CD4-positive, alpha-beta memory T cell (primary cell): ENCODE measurements around the gene MEGF6. TPM values are rescaled to one million over a fixed set of nuclear protein-coding genes. Genes with fewer than 3 reads are reported as not detected.
"Not testable (repeated sequence)": the region's sequence is repeated elsewhere in the genome, so short reads cannot be mapped to it uniquely, and the experiment has no call there.

Experiments used
- CTCF ChIA-PET: fragments of 350-600 bp; sonication (Branson Sonifier 250); formaldehyde crosslinking; loops from one replicate; lab custom pipeline; 2021; ENCODE audit warnings: inconsistent platforms; ENCODE audit not compliant: partially characterized antibody; lab: Charles Lee
- POLR2A ChIA-PET: fragments of 350-600 bp; sonication (Branson Sonifier 250); formaldehyde crosslinking; loops from one replicate; lab custom pipeline; 2021; ENCODE audit not compliant: partially characterized antibody; lab: Charles Lee
- DNase-seq, 5 donors: peaks; one replicate each; pipeline versions ENCODE4 v3.0.0 to v3.0.0-alpha.2; 2020 to 2022; ENCODE audit warnings: mixed read lengths in 1 of 5
- H3K27ac ChIP-seq: one replicate; pipeline ENCODE4 v1.7.0; 2013; ENCODE audit warnings: low read depth, low read length
- H3K27me3 ChIP-seq: 2 replicates; pipeline ENCODE4 v1.7.0; 2013; ENCODE audit warnings: mild to moderate bottlenecking, low read length, moderate library complexity; ENCODE audit not compliant: insufficient read depth
- H3K36me3 ChIP-seq: 2 replicates; pipeline ENCODE4 v1.7.0; 2013; ENCODE audit warnings: mild to moderate bottlenecking, low read length, moderate library complexity; ENCODE audit not compliant: insufficient read depth
- H3K4me1 ChIP-seq: 2 replicates; pipeline ENCODE4 v1.7.0; 2013; ENCODE audit warnings: mild to moderate bottlenecking, low read length, moderate library complexity; ENCODE audit not compliant: insufficient read depth
- H3K4me3 ChIP-seq, 2 donors: one replicate each; pipeline ENCODE4 v1.7.0; 2013; ENCODE audit warnings: low read length in 2 of 2, mild to moderate bottlenecking in 1 of 2
- H3K9me3 ChIP-seq, 2 donors: one replicate each; pipeline ENCODE4 v1.7.0; 2013; ENCODE audit warnings: low read length in 2 of 2, control low read depth in 1 of 2; ENCODE audit not compliant: control insufficient read depth in 1 of 2
- H3K27ac Mint-ChIP-seq, 7 donors: one replicate each; pipeline ENCODE4 v1.8.0; 2020 to 2021; ENCODE audit warnings: mixed read lengths in 7 of 7, mild to moderate bottlenecking in 6 of 7, inconsistent platforms in 3 of 7, moderate library complexity in 3 of 7
- H3K27me3 Mint-ChIP-seq, 2 donors: one replicate each; pipeline ENCODE4 v1.8.0; 2020 to 2021; ENCODE audit warnings: mixed read lengths in 2 of 2
- H3K36me3 Mint-ChIP-seq, 2 donors: one replicate each; pipeline ENCODE4 v1.8.0; 2020 to 2021; ENCODE audit warnings: mixed read lengths in 2 of 2, inconsistent platforms in 1 of 2, mild to moderate bottlenecking in 1 of 2
- H3K4me1 Mint-ChIP-seq, 4 donors: one replicate each; pipeline ENCODE4 v1.8.0; 2020 to 2021; ENCODE audit warnings: mixed read lengths in 4 of 4, mild to moderate bottlenecking in 1 of 4
- H3K4me3 Mint-ChIP-seq, 8 donors: one replicate each; pipeline ENCODE4 v1.8.0; 2020 to 2021; ENCODE audit warnings: mixed read lengths in 8 of 8, mild to moderate bottlenecking in 7 of 8, moderate library complexity in 6 of 8, inconsistent platforms in 3 of 8
- H3K9me3 Mint-ChIP-seq, 8 donors: one replicate each; pipeline ENCODE4 v1.8.0; 2020 to 2021; ENCODE audit warnings: mixed read lengths in 8 of 8, mild to moderate bottlenecking in 5 of 8, inconsistent platforms in 3 of 8, moderate library complexity in 1 of 8
- intact Hi-C: fragments of 100-400 bp; cut with micrococcal nuclease; formaldehyde crosslinking; loops from one replicate; pipeline ENCODE4 v1.15.1; 2023
- polyA plus RNA-seq, 2 donors: library from polyadenylated mRNA; unstranded; fragments of 300-500 nt; fragmentation: Illumina TruSeq; gene quantifications; one replicate each; pipeline ENCODE4 v1.2.3, GENCODE V29; 2021
- total RNA-seq, 2 experiments: library from RNA; stranded (reverse); gene quantifications; one replicate each; pipeline ENCODE4 v1.2.3, GENCODE V29; 2021

MEGF6 gene
- total and polyA plus RNA-seq, 4 experiments from 2014 or later: 2.4 to 168 (median 87.0) TPM

- Histone ChIP-seq H3K4me3 (no peak overlapping the region), H3K27me3 (no peaks in the 10 kb centered on the region), H3K27ac (no peak overlapping the region), H3K4me1 (no peaks in the 10 kb centered on the region), H3K9me3 (no peaks in the 10 kb centered on the region), H3K36me3 (no peaks in the 10 kb centered on the region)
- H3K4me3 Mint-ChIP-seq: peak overlapping the region in 1 of 8 donors; percentile 15
- ChIA-PET POLR2A (no interaction called here), CTCF (no interaction called here)
- H3K4me1 Mint-ChIP-seq: no peaks in the 10 kb centered on the region
- no peaks in the 10 kb centered on the region for H3K27me3 Mint-ChIP-seq
- DNase-seq: no peak
- no peak overlapping the region for H3K27ac Mint-ChIP-seq
- no peaks in the 10 kb centered on the region for H3K36me3 Mint-ChIP-seq
- intact Hi-C loops: no loop called here
- H3K9me3 Mint-ChIP-seq: no peaks in the 10 kb centered on the region
Measured at GRCh38 chr1:3584915-3585314, 26.4 kb downstream of the MEGF6 start.

- H3K4me3 ChIP-seq, CTCF ChIA-PET, H3K9me3 Mint-ChIP-seq, H3K27me3 ChIP-seq, H3K9me3 ChIP-seq, H3K27ac Mint-ChIP-seq, DNase-seq, intact Hi-C loops, H3K4me1 Mint-ChIP-seq, H3K4me1 ChIP-seq, H3K4me3 Mint-ChIP-seq, H3K27ac ChIP-seq, POLR2A ChIA-PET, H3K27me3 Mint-ChIP-seq, H3K36me3 ChIP-seq, H3K36me3 Mint-ChIP-seq: not testable (repeated sequence)
Measured at GRCh38 chr1:3583751-3584150, 27.6 kb downstream of the MEGF6 start.

GRCh38 chr1:3581296-3582036 is 29.8 kb downstream of the MEGF6 start:
- H3K27me3 Mint-ChIP-seq: no peaks in the 10 kb centered on the region
- intact Hi-C loops: no loop called here
- H3K27ac ChIP-seq: no peak overlapping the region
- no peaks in the 10 kb centered on the region for H3K9me3 ChIP-seq
- no peaks in the 10 kb centered on the region for H3K27me3 ChIP-seq
- no peaks in the 10 kb centered on the region for H3K4me1 Mint-ChIP-seq
- ChIA-PET POLR2A (no interaction called here), CTCF (no interaction called here)
- no peaks in the 10 kb centered on the region for H3K4me1 ChIP-seq
- H3K4me3 ChIP-seq: no peak overlapping the region
- no peaks in the 10 kb centered on the region for H3K36me3 Mint-ChIP-seq
- no peaks in the 10 kb centered on the region for H3K36me3 ChIP-seq
- H3K4me3 Mint-ChIP-seq: no peak overlapping the region
- no peak for DNase-seq
- no peak overlapping the region for H3K27ac Mint-ChIP-seq
- H3K9me3 Mint-ChIP-seq: no peaks in the 10 kb centered on the region

DNA sequence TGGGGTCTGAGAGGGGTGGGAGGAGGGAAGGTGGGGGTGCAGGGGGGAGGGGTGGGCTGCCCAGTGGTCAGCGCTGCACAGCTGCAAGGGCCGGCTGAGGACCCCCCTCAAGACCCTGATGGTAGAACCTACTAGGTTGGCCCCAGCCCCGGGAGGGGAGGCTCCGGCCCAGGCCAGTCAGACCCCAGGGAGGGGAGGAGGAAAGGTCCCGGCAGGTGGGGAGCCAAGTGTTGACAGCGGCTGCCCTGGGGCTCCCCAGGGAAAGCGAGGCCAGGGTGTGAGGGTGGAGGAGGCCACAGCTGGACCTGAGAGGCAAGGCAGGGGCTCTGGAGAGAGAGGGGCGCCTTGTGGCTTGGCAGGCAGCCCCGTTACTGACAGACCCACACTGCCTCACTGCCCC is 31.1 kb downstream of the MEGF6 start:
- Histone ChIP-seq H3K4me1 (no peaks in the 10 kb centered on the region), H3K27ac (no peak overlapping the region), H3K36me3 (no peaks in the 10 kb centered on the region), H3K9me3 (no peaks in the 10 kb centered on the region), H3K4me3 (no peak overlapping the region), H3K27me3 (no peaks in the 10 kb centered on the region)
- intact Hi-C loops: no loop called here
- no peaks in the 10 kb centered on the region for H3K27me3 Mint-ChIP-seq
- H3K9me3 Mint-ChIP-seq: no peaks in the 10 kb centered on the region
- POLR2A ChIA-PET: no interaction called here
- CTCF ChIA-PET: no interaction called here
- H3K27ac Mint-ChIP-seq: no peak overlapping the region
- no peak overlapping the region for H3K4me3 Mint-ChIP-seq
- no peaks in the 10 kb centered on the region for H3K4me1 Mint-ChIP-seq
- DNase-seq: no peak
- no peaks in the 10 kb centered on the region for H3K36me3 Mint-ChIP-seq

DNA sequence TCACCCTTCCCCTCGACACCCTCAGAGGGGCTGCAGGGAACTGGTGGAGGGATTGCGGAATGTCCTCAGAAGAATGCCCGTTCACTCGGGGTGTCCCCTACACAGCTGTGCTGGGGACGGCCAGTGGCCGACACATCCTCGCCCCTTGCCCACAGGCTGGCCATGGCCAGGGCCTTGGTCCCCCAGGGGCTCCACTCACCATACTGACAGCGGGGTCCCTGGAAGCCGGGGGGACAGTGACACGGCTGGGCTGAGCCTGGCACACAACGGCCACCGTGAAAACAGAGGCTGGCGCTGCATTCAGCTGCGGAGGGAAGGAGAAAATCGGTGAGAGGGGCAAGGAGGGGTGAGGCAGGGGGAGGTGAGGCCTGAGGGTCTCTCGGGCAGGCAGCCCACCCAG is 31.7 kb downstream of the MEGF6 start:
- H3K36me3 ChIP-seq: no peaks in the 10 kb centered on the region
- POLR2A ChIA-PET: no interaction called here
- CTCF ChIA-PET: no interaction called here
- H3K4me3 ChIP-seq: no peak overlapping the region
- H3K4me1 ChIP-seq: no peaks in the 10 kb centered on the region
- H3K27ac ChIP-seq: no peak overlapping the region
- no peak for DNase-seq
- Mint-ChIP-seq H3K4me1 (no peaks in the 10 kb centered on the region), H3K36me3 (no peaks in the 10 kb centered on the region), H3K27me3 (no peaks in the 10 kb centered on the region), H3K27ac (no peak overlapping the region), H3K9me3 (no peaks in the 10 kb centered on the region), H3K4me3 (no peak overlapping the region)
- intact Hi-C loops: no loop called here
- H3K27me3 ChIP-seq: no peaks in the 10 kb centered on the region
- H3K9me3 ChIP-seq: no peaks in the 10 kb centered on the region

DNA sequence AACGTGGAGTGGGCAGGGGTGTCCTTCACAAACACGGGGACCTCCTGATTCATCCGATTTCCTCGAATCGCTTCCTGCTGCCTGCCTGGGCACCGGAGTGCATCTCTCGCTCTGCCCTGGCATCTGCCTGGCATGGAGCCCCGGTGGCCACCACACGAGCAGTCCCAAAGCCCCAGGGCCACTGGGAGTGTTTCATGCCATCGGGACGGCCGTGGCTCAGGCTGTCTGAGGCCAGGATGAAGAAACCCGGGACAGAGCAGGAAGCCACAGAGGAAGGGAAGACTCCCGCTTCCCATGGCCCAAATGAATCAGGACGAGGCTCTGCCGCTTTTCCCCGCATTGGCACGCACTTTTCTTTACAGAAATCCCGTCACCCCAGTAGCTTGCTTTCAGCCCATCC is 32.4 kb downstream of the MEGF6 start:
- H3K4me3 ChIP-seq: no peak overlapping the region
- intact Hi-C loops: no loop called here

DNA sequence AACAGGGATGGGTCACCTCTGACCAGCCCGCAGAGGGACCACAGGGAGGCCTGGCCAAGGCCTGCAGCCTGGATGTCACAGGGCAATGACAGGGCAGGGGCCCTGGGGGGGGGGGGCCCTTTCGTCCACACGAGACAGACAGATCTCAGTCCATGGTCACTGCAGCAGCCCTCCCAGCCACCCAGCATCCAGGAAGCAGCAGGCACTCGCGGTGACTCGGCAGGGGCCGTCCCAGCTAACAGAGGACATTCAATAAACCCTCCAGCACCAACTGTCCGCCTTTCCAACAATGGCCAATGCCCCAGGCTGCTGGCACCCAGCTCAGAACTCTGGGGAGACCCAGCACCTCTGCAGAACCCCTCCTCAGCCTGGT is 32.9 kb downstream of the MEGF6 start:
- Histone ChIP-seq H3K4me3 (no peak overlapping the region), H3K27ac (no peak overlapping the region), H3K36me3 (no peaks in the 10 kb centered on the region), H3K27me3 (no peaks in the 10 kb centered on the region), H3K4me1 (no peaks in the 10 kb centered on the region), H3K9me3 (no peaks in the 10 kb centered on the region)
- intact Hi-C loops: no loop called here
- POLR2A ChIA-PET: no interaction called here
- Mint-ChIP-seq H3K36me3 (no peaks in the 10 kb centered on the region), H3K9me3 (no peaks in the 10 kb centered on the region), H3K4me1 (no peaks in the 10 kb centered on the region), H3K27me3 (no peaks in the 10 kb centered on the region), H3K4me3 (no peak overlapping the region), H3K27ac (no peak overlapping the region)
- DNase-seq: no peak
- CTCF ChIA-PET: no interaction called here

More for the DNA sequence above, 32.4 kb downstream of the MEGF6 start:
- no peaks in the 10 kb centered on the region for H3K9me3 ChIP-seq
- no peak overlapping the region for H3K27ac Mint-ChIP-seq
- H3K27me3 ChIP-seq: no peaks in the 10 kb centered on the region
- H3K4me1 Mint-ChIP-seq: no peaks in the 10 kb centered on the region
- H3K27ac ChIP-seq: no peak overlapping the region
- no peaks in the 10 kb centered on the region for H3K27me3 Mint-ChIP-seq
- H3K4me1 ChIP-seq: no peaks in the 10 kb centered on the region
- H3K4me3 Mint-ChIP-seq: no peak overlapping the region
- peak in 1 of 5 donors; percentile 7 for DNase-seq
- ChIA-PET POLR2A (no interaction called here), CTCF (no interaction called here)
- H3K36me3 Mint-ChIP-seq: no peaks in the 10 kb centered on the region
- H3K9me3 Mint-ChIP-seq: no peaks in the 10 kb centered on the region
- H3K36me3 ChIP-seq: no peaks in the 10 kb centered on the region
